ENCODE data around the gene SLC22A6. TPM values are rescaled to one million over a fixed set of nuclear protein-coding genes. Genes with fewer than 3 reads are reported as not detected.

The SLC22A6 gene
- total RNA-seq, 1 donor from 2014 or later: not detected

- TF ChIP-seq CTCF (IDR thresholded peaks at IDR 0.05; ENCODE audit: partially characterized antibody, unreplicated experiment): no peak
- Mint-ChIP-seq H3K27me3 (ENCODE audit: unreplicated experiment) (peaks cover 2% of the 10 kb centered on the region), H3K27ac (ENCODE audit: unreplicated experiment) (no peak overlapping the region), H3K4me1 (ENCODE audit: low read depth, unreplicated experiment) (no peaks in the 10 kb centered on the region), H3K4me3 (ENCODE audit: unreplicated experiment) (no peak overlapping the region), H3K9me3 (ENCODE audit: unreplicated experiment) (peaks cover 5% of the 10 kb centered on the region), H3K36me3 (ENCODE audit: unreplicated experiment) (no peaks in the 10 kb centered on the region)
- DNase-seq: no peak
Measured at GRCh38 chr11:62959422-62959980, 25.3 kb downstream of the SLC22A6 start.

GRCh38 chr11:62958547-62959421, 26.0 kb downstream of the SLC22A6 start:
- Mint-ChIP-seq H3K4me1 (ENCODE audit: low read depth, unreplicated experiment) (no peaks in the 10 kb centered on the region), H3K27ac (ENCODE audit: unreplicated experiment) (no peak overlapping the region), H3K4me3 (ENCODE audit: unreplicated experiment) (no peak overlapping the region), H3K27me3 (ENCODE audit: unreplicated experiment) (peaks cover 2% of the 10 kb centered on the region), H3K9me3 (ENCODE audit: unreplicated experiment) (peaks cover 5% of the 10 kb centered on the region), H3K36me3 (ENCODE audit: unreplicated experiment) (no peaks in the 10 kb centered on the region)
- DNase-seq: no peak
- TF ChIP-seq CTCF (IDR thresholded peaks at IDR 0.05; ENCODE audit: partially characterized antibody, unreplicated experiment): no peak

- H3K9me3 Mint-ChIP-seq (ENCODE audit: unreplicated experiment): peaks cover 4% of the 10 kb centered on the region
- no peak overlapping the region for H3K4me3 Mint-ChIP-seq (ENCODE audit: unreplicated experiment)
- no peak overlapping the region for H3K27ac Mint-ChIP-seq (ENCODE audit: unreplicated experiment)
- no peaks in the 10 kb centered on the region for H3K4me1 Mint-ChIP-seq (ENCODE audit: low read depth, unreplicated experiment)
- DNase-seq: no peak
- no peaks in the 10 kb centered on the region for H3K36me3 Mint-ChIP-seq (ENCODE audit: unreplicated experiment)
- H3K27me3 Mint-ChIP-seq (ENCODE audit: unreplicated experiment): peaks cover 2% of the 10 kb centered on the region
- TF ChIP-seq CTCF (IDR thresholded peaks at IDR 0.05; ENCODE audit: partially characterized antibody, unreplicated experiment): no peak
Measured at GRCh38 chr11:62957147-62957546, 27.6 kb downstream of the SLC22A6 start.

- Mint-ChIP-seq H3K9me3 (ENCODE audit: unreplicated experiment) (peaks cover 3% of the 10 kb centered on the region), H3K4me3 (ENCODE audit: unreplicated experiment) (no peak overlapping the region), H3K4me1 (ENCODE audit: low read depth, unreplicated experiment) (no peaks in the 10 kb centered on the region), H3K27me3 (ENCODE audit: unreplicated experiment) (peaks cover 2% of the 10 kb centered on the region), H3K36me3 (ENCODE audit: unreplicated experiment) (no peaks in the 10 kb centered on the region), H3K27ac (ENCODE audit: unreplicated experiment) (no peak overlapping the region)
- no peak for DNase-seq
- TF ChIP-seq CTCF (IDR thresholded peaks at IDR 0.05; ENCODE audit: partially characterized antibody, unreplicated experiment): no peak
Measured at GRCh38 chr11:62954478-62954877, 30.3 kb downstream of the SLC22A6 start.

- H3K4me1 Mint-ChIP-seq (ENCODE audit: low read depth, unreplicated experiment): no peaks in the 10 kb centered on the region
- peaks cover 1% of the 10 kb centered on the region for H3K9me3 Mint-ChIP-seq (ENCODE audit: unreplicated experiment)
- no peaks in the 10 kb centered on the region for H3K27me3 Mint-ChIP-seq (ENCODE audit: unreplicated experiment)
- DNase-seq: no peak
- H3K36me3 Mint-ChIP-seq (ENCODE audit: unreplicated experiment): no peaks in the 10 kb centered on the region
- no peak overlapping the region for H3K4me3 Mint-ChIP-seq (ENCODE audit: unreplicated experiment)
- no peak overlapping the region for H3K27ac Mint-ChIP-seq (ENCODE audit: unreplicated experiment)
- TF ChIP-seq CTCF (IDR thresholded peaks at IDR 0.05; ENCODE audit: partially characterized antibody, unreplicated experiment): no peak
Measured at GRCh38 chr11:62953811-62954210, 31.0 kb downstream of the SLC22A6 start.

Data from glutamatergic neuron (in vitro differentiated cells).